ENCODE measurements around the gene CCDC14. TPM values are rescaled to one million over a fixed set of nuclear protein-coding genes. Genes with fewer than 3 reads are reported as not detected.

CCDC14 gene
- total and polyA plus RNA-seq, 2 experiments from 2014 or later, result 52.5 to 113 TPM

- no peak overlapping the region for H3K27ac Mint-ChIP-seq
- Histone ChIP-seq H3K4me1 (ENCODE audit: insufficient read depth) (no peaks in the 10 kb centered on the region), H3K9me2 (ENCODE audit: insufficient read depth) (peaks cover 10% of the 10 kb centered on the region), H3K4me3 (no peak overlapping the region), H3K4me2 (no peak overlapping the region), H3F3A (replicated peaks; ENCODE audit: low read depth) (no peaks in the 10 kb centered on the region), H2AFZ (no peak overlapping the region), H4K20me1 (replicated peaks; ENCODE audit: insufficient read depth) (no peaks in the 10 kb centered on the region), H3K27ac (ENCODE audit: low read depth) (no peak overlapping the region), H3K27me3 (ENCODE audit: insufficient read depth) (no peaks in the 10 kb centered on the region), H3K79me2 (replicated peaks; ENCODE audit: insufficient read depth) (peaks cover 3% of the 10 kb centered on the region; the same call in 1 of the 2 replicates), H3K36me3 (ENCODE audit: insufficient read depth) (no peaks in the 10 kb centered on the region)
- peaks cover 14% of the 10 kb centered on the region for H3K4me1 Mint-ChIP-seq
- ATAC-seq (no peak), DNase-seq (ENCODE audit: low spot score) (no peak)
- peaks cover 4% of the 10 kb centered on the region; the same call in 2 of the 3 replicates for H3K9me3 Mint-ChIP-seq
- H3K36me3 Mint-ChIP-seq (ENCODE audit: low read depth), result peaks cover 8% of the 10 kb centered on the region; the same call in 2 of the 3 replicates
- TF ChIP-seq ETS1 (IDR thresholded peaks at IDR 0.05), result no peak
- TF ChIP-seq EZH2 (IDR thresholded peaks at IDR 0.05; ENCODE audit: low read depth, unreplicated experiment), result no peak
- no peak for TF ChIP-seq CTCF (conservative IDR thresholded peaks at IDR 0.05; ENCODE audit: low read depth in 2 of 2)
- TF ChIP-seq ZNF462 (CRISPR knock-in tag; IDR thresholded peaks at IDR 0.05), result no peak
- TF ChIP-seq JUNB (IDR thresholded peaks at IDR 0.05; ENCODE audit: unreplicated experiment), result no peak
- no peak for TF ChIP-seq ZNF114 (CRISPR knock-in tag; IDR thresholded peaks at IDR 0.05)
- no peak for TF ChIP-seq EZH2phosphoT487 (IDR thresholded peaks at IDR 0.05; ENCODE audit: unreplicated experiment)
- no peak for TF ChIP-seq NANOG (IDR thresholded peaks at IDR 0.05; ENCODE audit: borderline replicate concordance)
- no peak for TF ChIP-seq POLR2AphosphoS5 (IDR thresholded peaks at IDR 0.05; ENCODE audit: low read depth)
- TF ChIP-seq ZNF331 (CRISPR knock-in tag; IDR thresholded peaks at IDR 0.05; ENCODE audit: low read depth), result no peak
- no peak for TF ChIP-seq REST (IDR thresholded peaks at IDR 0.05; ENCODE audit: unreplicated experiment)
- peaks cover 1% of the 10 kb centered on the region for H3K27me3 Mint-ChIP-seq (ENCODE audit: insufficient read depth, low read depth, poor library complexity)
- H3K4me3 Mint-ChIP-seq, result no peak overlapping the region
Observed at GRCh38 chr3:123872621-123873020, 88.4 kb downstream of the CCDC14 start.
